Stimulated activated CD4-positive, alpha-beta T cell treated with anti-CD3 and anti-CD28 coated beads, Interleukin-1b, Interleukin-23, amount 100 ng/mL, for 24 hours (primary cell): ENCODE measurements around the gene RHOF.
A peak's percentile ranks its signal among the peaks of the same experiment; 100 is the strongest.

Source experiments
- DNase-seq, 4 experiments: peaks; one replicate each; pipeline ENCODE4 v3.0.0-alpha.2; 2020; ENCODE audit warnings: low read depth in 4 of 4, low spot score in 1 of 4

Gene RHOF

DNA sequence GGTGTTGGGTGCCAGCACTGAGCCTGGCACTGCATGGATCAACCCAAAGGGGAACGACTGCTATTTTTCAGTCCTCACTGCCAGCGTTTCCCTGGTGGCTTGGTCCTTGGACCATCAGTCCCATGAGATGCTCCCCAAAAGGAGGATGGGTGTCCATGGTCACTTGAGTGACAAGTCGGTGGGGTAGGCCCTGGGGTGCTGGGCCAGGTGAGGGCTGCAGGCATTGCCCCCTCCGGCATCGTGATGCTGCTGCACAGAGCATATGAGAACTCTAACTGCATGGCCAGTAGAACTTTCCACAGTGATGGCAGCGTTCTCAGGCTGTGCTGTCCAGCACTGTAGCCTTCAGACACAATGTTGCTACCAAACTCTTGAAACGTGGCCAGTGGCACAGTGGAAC is 26.6 kb upstream of the RHOF start:
- DNase-seq, result no peak

GRCh38 chr12:121819212-121819949 is 25.9 kb upstream of the RHOF start:
- no peak for DNase-seq

DNA sequence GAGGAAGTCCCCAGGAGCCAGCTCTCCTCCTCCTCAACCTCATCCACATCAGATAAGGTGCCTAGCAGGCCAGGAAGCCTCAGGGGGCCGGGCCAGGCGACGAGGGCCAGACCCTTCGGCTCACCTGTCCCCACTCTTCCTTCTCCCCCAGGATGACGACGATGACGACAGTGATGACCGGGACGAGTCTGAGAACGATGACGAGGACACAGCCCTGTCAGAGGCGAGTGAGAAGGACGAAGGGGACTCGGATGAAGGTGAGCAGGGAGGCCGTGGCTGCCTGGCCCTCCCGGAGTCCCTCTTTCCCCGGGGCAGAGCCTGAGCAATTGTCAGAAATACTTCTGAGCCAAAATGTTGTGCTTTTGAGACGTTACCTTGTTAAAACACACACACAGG is 24.2 kb upstream of the RHOF start:
- no peak for DNase-seq

GRCh38 chr12:121816925-121817647 is 23.6 kb upstream of the RHOF start:
- no peak for DNase-seq

GRCh38 chr12:121815263-121815662 is 21.8 kb upstream of the RHOF start:
- DNase-seq, result no peak

GRCh38 chr12:121814429-121815119 is 21.1 kb upstream of the RHOF start:
- DNase-seq, result no peak

DNA sequence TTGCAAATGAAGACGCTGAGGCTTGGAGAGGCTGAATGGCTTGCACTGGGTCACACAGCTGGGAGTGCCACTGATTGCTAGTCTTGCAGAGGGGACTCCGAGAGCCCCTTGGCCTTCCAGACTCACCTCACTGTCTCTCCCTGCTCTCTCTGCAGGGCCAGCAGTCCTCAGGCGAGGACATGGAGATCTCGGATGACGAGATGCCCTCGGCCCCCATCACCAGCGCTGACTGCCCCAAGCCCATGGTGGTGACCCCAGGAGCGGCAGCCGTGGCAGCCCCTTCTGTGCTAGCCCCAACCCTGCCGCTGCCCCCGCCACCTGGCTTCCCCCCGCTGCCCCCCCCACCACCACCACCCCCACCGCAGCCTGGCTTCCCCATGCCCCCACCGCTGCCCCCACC is 20.5 kb upstream of the RHOF start:
- no peak for DNase-seq

GRCh38 chr12:121812921-121813896 is 19.7 kb upstream of the RHOF start:
- DNase-seq, result no peak

DNA sequence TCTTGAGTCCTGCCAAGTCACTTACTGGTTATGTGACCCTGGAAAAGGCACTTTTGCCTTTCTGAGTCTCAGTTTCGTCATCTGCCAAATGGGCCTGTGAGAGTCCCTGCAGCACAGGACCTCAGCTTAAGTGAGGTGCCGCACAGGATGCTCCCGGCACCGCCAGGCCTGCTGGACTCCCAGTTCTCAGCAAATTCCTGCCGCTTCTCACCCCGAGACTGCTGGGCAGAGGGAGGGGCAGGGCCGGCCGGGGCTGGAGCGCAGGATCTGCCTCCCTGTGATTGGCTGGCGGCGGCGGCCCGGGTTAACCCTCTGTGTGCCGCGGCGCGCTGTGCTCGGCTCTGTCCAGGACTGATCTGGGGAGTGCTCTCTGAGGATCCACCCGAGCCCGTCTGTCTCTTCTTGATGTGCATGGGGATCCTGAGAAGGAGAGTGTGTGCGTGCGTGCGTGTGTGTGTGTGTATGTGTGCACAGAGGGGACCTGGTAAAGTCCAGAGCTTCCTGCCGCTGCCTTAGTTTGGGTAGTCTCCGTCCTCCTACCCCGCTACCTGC is 18.9 kb upstream of the RHOF start:
- no peak for DNase-seq

DNA sequence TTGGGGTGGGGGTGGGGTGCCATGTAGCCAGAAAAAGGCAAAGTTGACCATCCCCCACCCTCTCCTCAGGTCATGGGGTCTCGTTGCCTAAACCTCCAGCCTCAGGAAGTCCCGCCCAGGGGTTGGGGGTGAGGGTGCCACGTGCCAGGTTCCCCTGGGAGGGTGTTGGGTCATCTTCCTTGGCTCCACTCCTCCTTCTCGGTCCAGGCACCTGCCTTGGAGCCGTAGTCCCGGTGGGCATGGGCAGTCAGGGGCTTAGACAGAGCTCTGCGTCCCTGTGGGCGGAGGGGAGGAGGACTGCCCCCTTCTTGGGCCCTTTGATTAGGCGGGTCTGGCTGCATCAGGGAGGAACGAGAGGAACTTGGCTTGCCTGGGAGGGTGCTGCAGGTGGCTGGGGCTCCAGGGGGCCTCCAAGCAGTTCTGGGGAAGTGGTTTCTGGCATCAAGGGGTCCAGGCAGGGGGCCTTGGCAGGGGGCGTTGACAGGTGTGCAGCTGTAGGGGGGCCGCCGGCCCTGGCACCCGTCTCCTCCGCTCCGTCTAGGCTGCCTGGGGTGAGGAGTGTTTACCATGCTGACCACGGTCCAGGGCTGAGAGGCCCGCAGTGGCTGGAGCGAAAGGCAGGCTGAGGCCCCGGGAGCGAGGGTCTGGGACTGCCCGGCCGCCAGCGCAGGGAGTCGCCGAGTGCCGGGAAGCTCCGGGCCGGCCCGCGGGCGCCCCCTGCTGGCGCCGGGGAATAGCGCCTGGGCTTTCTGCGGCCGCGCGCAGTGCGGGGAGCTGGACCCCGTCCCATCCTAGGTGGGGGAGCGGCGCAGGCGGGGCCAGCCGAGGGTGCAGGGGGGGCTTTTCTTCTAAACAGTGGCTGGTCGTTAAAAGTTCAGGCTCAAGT is 18.2 kb upstream of the RHOF start:
- peak in 1 of 4 experiments; percentile 55 for DNase-seq

GRCh38 chr12:121810833-121811433 is 17.4 kb upstream of the RHOF start:
- no peak for DNase-seq

GRCh38 chr12:121810234-121810817 is 16.8 kb upstream of the RHOF start:
- DNase-seq, result no peak

- no peak for DNase-seq
Measured at GRCh38 chr12:121809712-121810116, 16.2 kb upstream of the RHOF start.

DNA sequence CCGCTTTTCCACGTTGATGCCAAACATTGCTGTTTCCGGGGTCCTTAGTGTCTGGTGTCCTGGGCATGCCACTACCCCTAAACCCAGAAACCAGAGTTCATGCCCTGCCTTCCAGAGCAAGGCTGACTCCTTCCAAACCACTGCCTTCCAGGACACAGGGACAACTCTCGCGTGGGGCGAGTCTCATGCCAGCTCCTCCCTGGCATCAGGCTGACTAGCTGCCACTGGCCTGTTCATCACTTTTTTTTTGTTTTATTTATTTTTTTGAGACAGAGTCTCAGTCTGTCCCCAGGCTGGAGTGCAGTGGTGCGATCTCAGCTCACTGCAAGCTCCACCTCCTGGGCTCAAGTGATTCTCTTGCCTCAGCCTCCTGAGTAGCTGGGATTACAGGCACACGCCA is 15.1 kb upstream of the RHOF start:
- no peak for DNase-seq

GRCh38 chr12:121807642-121808347 is 14.3 kb upstream of the RHOF start:
- DNase-seq, result no peak

DNA sequence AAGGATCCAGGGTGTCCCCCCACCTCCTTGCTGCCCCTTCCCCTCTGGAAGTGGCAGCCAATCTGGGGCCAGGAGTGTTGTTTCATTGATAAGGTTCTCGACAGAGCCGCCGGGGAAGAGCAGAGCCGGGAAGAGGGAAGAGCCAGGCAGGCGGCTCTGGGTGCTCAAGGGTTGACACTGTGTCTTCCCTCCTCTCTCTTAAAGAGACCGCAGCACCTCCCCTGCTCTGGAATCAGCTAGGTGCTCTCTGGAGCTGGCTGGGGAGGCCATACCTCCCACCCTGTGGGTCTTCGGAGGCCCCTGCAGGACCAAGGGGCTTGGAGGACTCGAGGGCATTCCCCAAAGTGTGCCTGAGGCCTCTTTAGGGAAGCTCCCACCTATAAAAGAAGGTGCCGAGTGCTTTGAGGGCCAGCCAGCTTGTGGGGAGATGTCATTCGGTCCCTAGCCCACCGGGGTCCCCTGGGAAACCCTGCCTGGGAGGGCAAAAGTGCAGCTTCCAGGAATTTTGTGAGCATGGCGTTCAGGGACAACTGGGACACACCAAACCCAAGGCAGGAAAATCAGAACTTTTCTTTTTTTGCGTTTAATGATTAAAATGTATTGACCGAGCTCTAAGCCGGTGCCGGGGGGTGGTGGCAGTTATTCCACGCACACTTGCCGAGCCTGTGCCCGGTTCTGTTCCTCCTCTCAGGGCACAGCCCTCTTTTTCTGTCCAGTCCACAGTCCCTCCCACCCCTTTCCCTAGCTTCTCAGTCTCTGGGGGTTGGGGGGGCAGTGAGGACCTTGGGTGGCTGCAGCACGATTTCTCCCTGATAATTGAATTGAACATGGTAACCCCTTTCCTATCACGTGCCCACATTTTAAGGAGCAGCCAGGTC is 13.3 kb upstream of the RHOF start:
- no peak for DNase-seq

DNA sequence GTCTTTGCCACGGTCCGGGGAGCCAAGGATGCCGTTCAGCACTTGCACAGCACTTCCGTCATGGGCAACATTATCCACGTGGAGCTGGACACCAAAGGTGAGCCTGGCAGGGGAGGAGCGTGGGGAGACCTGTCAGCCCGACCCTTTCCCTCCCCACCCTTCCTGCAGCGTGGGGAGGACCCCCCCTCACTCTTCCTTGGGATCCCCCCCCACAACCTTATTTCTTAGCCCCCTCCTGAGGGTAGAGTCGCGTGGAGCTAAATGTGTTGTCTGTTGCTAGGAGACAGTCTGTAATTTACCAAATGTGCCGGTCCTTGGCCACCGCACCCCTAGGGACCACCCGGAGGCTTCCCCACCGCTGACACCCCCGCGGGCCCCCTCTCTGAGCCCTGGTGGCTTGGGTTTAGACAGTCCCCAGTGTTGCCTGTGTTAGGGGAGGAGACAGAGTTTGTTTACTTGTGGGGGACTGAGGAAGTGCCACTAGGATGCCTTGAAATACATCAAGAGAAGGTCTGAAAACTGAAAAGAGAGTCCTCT is 12.6 kb upstream of the RHOF start:
- no peak for DNase-seq
